Gastroesophageal sphincter (tissue), 3 donors: ENCODE measurements around the gene RUNX2.

Experiments used
- CTCF ChIP-seq, 4 experiments: fragments of 200-600 bp in 2 of 4; fragments of 450-650 bp in 2 of 4; sonication (generic) in 1 of 4; IDR thresholded peaks; one replicate each; pipeline ENCODE4 v1.5.1; 2017 to 2019; ENCODE audit warnings: antibody characterized with exemption in 4 of 4, mild to moderate bottlenecking in 2 of 4, moderate library complexity in 2 of 4
- POLR2A ChIP-seq, 2 donors: fragments of 450-650 bp; IDR thresholded peaks; one replicate each; pipeline ENCODE4 v1.6.1; 2017; ENCODE audit warnings: antibody characterized with exemption in 2 of 2, mild to moderate bottlenecking in 2 of 2, moderate library complexity in 1 of 2

- TF ChIP-seq POLR2A (IDR thresholded peaks at IDR 0.05) (no peak), CTCF (IDR thresholded peaks at IDR 0.05) (no peak)
Observed at GRCh38 chr6:45677381-45678284, 349.5 kb downstream of the RUNX2 start.
